ENCODE data around the gene FAM174B.

DNA sequence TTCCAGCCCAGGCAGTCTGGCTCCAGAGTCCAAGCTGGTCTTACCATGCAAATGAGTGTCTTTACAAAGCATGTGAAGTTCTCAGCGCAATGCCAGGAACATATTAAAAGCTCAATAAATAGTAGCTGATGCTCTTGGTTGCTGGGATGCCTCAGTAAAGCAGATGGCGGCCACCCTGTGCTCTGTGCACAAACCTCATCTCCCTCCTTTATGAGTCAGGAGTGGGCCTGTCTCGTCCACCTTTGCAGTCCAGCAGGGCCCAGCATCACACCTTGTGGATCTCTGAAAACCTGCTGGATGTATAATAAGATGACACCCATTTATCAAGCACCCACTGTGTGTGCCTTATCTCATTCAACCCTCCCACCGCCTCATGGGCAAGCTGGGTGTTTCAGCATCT, 42.7 kb downstream of the FAM174B start:
- TF ChIP-seq POLR2A (IDR thresholded peaks at IDR 0.05), result no peak
- TF ChIP-seq, protein P1, sequence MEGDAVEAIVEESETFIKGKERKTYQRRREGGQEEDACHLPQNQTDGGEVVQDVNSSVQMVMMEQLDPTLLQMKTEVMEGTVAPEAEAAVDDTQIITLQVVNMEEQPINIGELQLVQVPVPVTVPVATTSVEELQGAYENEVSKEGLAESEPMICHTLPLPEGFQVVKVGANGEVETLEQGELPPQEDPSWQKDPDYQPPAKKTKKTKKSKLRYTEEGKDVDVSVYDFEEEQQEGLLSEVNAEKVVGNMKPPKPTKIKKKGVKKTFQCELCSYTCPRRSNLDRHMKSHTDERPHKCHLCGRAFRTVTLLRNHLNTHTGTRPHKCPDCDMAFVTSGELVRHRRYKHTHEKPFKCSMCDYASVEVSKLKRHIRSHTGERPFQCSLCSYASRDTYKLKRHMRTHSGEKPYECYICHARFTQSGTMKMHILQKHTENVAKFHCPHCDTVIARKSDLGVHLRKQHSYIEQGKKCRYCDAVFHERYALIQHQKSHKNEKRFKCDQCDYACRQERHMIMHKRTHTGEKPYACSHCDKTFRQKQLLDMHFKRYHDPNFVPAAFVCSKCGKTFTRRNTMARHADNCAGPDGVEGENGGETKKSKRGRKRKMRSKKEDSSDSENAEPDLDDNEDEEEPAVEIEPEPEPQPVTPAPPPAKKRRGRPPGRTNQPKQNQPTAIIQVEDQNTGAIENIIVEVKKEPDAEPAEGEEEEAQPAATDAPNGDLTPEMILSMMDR (IDR thresholded peaks at IDR 0.05), result no peak

All from adrenal gland (tissue), 5 donors.